ENCODE measurements around the gene NRBF2.
"Not testable (repeated sequence)": the region's sequence is repeated elsewhere in the genome, so short reads cannot be mapped to it uniquely, and the experiment has no call there.

Gene NRBF2

GRCh38 chr10:63094881-63095280, 38.2 kb upstream of the NRBF2 start:
- H3K4me3 ChIP-seq (ENCODE audit: control insufficient read depth, low read depth, low read length): no peak overlapping the region
- DNase-seq (ENCODE audit: low read depth): no peak
- no peak for TF ChIP-seq CTCF (IDR thresholded peaks at IDR 0.05; ENCODE audit: control insufficient read depth, insufficient read depth, low read depth, low read length, missing control alignments)

- H3K4me3 ChIP-seq (ENCODE audit: control insufficient read depth, low read depth, low read length): no peak overlapping the region
- DNase-seq (ENCODE audit: low read depth): no peak
- no peak for TF ChIP-seq CTCF (IDR thresholded peaks at IDR 0.05; ENCODE audit: control insufficient read depth, insufficient read depth, low read depth, low read length, missing control alignments)
These were observed 33.4 kb upstream of the NRBF2 start for GRCh38 chr10:63099734-63100133.

- DNase-seq (ENCODE audit: low read depth); H3K4me3 ChIP-seq (ENCODE audit: control insufficient read depth, low read depth, low read length): not testable (repeated sequence)
These were observed 32.0 kb upstream of the NRBF2 start for GRCh38 chr10:63101091-63101490.

- H3K4me3 ChIP-seq (ENCODE audit: control insufficient read depth, low read depth, low read length); DNase-seq (ENCODE audit: low read depth): not testable (repeated sequence)
These were observed 30.7 kb upstream of the NRBF2 start for GRCh38 chr10:63102279-63102883.

GRCh38 chr10:63103178-63103577, 29.9 kb upstream of the NRBF2 start:
- not testable (repeated sequence) for H3K4me3 ChIP-seq (ENCODE audit: control insufficient read depth, low read depth, low read length); DNase-seq (ENCODE audit: low read depth)

- no peak overlapping the region for H3K4me3 ChIP-seq (ENCODE audit: control insufficient read depth, low read depth, low read length)
- no peak for TF ChIP-seq CTCF (IDR thresholded peaks at IDR 0.05; ENCODE audit: control insufficient read depth, insufficient read depth, low read depth, low read length, missing control alignments)
- no peak for DNase-seq (ENCODE audit: low read depth)
These were observed 29.1 kb upstream of the NRBF2 start for GRCh38 chr10:63103971-63104409.

- TF ChIP-seq CTCF (IDR thresholded peaks at IDR 0.05; ENCODE audit: control insufficient read depth, insufficient read depth, low read depth, low read length, missing control alignments): no peak
- no peak for DNase-seq (ENCODE audit: low read depth)
- no peak overlapping the region; the same call in 1 of the 2 replicates for H3K4me3 ChIP-seq (ENCODE audit: control insufficient read depth, low read depth, low read length)
These were observed 27.7 kb upstream of the NRBF2 start for GRCh38 chr10:63105225-63106110.

GRCh38 chr10:63106111-63106755, 26.9 kb upstream of the NRBF2 start:
- peak; percentile 50 for DNase-seq (ENCODE audit: low read depth)
- H3K4me3 ChIP-seq (ENCODE audit: control insufficient read depth, low read depth, low read length): no peak overlapping the region; the same call in 1 of the 2 replicates
- no peak for TF ChIP-seq CTCF (IDR thresholded peaks at IDR 0.05; ENCODE audit: control insufficient read depth, insufficient read depth, low read depth, low read length, missing control alignments)

All from AG09309 (cell line).